GM12878 (cell line): ENCODE data around the gene TSFM. TPM values are rescaled to one million over a fixed set of nuclear protein-coding genes. Genes with fewer than 3 reads are reported as not detected.

Experiments
- ATAC-seq: fragments of 200-7000 bp; cut with Tn5 transposase; 3 replicates; pipeline ENCODE4 v1.9.1; 2020; ENCODE audit warnings: mild to moderate bottlenecking, moderate library complexity
- BruUV-seq: library from RNA; stranded (reverse); fragments of 400-500 nt; replicated peaks from 2 replicates; lab custom pipeline; 2021; lab: Mats Ljungman, UMichigan
- CTCF ChIA-PET: fragments of 300-600 bp; sonication (Branson Sonifier 250); formaldehyde crosslinking; extraction: SDS; loops from one replicate; lab custom pipeline; 2021; ENCODE audit warnings: inconsistent platforms; lab: Yijun Ruan, JAX
- POLR2A ChIA-PET: fragments of 350-600 bp; formaldehyde crosslinking; extraction: SDS; loops from one replicate; lab custom pipeline; 2021; ENCODE audit warnings: inconsistent platforms; lab: Charles Lee
- RAD21 ChIA-PET: fragments of 300-600 bp; sonication (Branson Sonifier 250); formaldehyde crosslinking; loops from one replicate; lab custom pipeline; 2023; ENCODE audit warnings: antibody characterized with exemption; ENCODE audit not compliant: unreplicated experiment; lab: Charles Lee
- SMC1A ChIA-PET: fragments of 300-600 bp; sonication (Branson Sonifier 250); formaldehyde crosslinking; loops from one replicate; lab custom pipeline; 2023; ENCODE audit not compliant: unreplicated experiment, uncharacterized antibody; lab: Charles Lee
- DNase-seq: peaks from one replicate; pipeline ENCODE4 v3.0.0-alpha.2; 2011; ENCODE audit warnings: low read depth, low spot score
- FAIRE-seq: peaks from 3 replicates; lab custom pipeline; 2011; peaks lifted over from hg19 to GRCh38; lab: Jason Lieb, UNC
- H2AFZ ChIP-seq: 2 replicates; pipeline ENCODE4 v1.6.0; 2011; ENCODE audit warnings: low read depth, low read length, control low read depth; ENCODE audit not compliant: control insufficient read depth
- H3K27ac ChIP-seq: 2 replicates; pipeline ENCODE4 v1.5.1; 2011; ENCODE audit warnings: control low read depth; ENCODE audit not compliant: control insufficient read depth, insufficient read depth
- H3K27me3 ChIP-seq, 2 experiments: replicated peaks in 1 of 2; 2 replicates each; pipeline versions ENCODE4 v1.6.0 to v1.6.1; 2011; ENCODE audit warnings: low read length in 1 of 2; ENCODE audit not compliant: control insufficient read depth in 2 of 2, insufficient read depth in 2 of 2
- H3K36me3 ChIP-seq, 2 experiments: 2 replicates each; pipeline ENCODE4 v1.5.1; 2011; ENCODE audit warnings: low read length in 1 of 2; ENCODE audit not compliant: control insufficient read depth in 2 of 2, insufficient read depth in 2 of 2
- H3K4me1 ChIP-seq: 2 replicates; pipeline ENCODE4 v1.6.1; 2011; ENCODE audit warnings: mild to moderate bottlenecking, low read length, moderate library complexity, mixed read lengths; ENCODE audit not compliant: control insufficient read depth, insufficient read depth
- H3K4me2 ChIP-seq: 2 replicates; pipeline ENCODE4 v1.6.0; 2011; ENCODE audit warnings: control low read depth; ENCODE audit not compliant: control insufficient read depth, insufficient read depth
- H3K4me3 ChIP-seq: fragments of 200-600 bp; sonication (generic); 2 replicates; pipeline ENCODE4 v1.5.1; 2016
- H3K79me2 ChIP-seq: 2 replicates; pipeline ENCODE4 v1.6.0; 2011; ENCODE audit warnings: low read length; ENCODE audit not compliant: control insufficient read depth, insufficient read depth
- H3K9ac ChIP-seq: 2 replicates; pipeline ENCODE4 v1.8.0; 2011; ENCODE audit warnings: low read length, control low read depth, mixed read lengths; ENCODE audit not compliant: control insufficient read depth, insufficient read depth
- H3K9me3 ChIP-seq: replicated peaks from 3 replicates; pipeline ENCODE4 v1.5.1; 2011; ENCODE audit warnings: mild to moderate bottlenecking, low read length; ENCODE audit not compliant: control insufficient read depth, insufficient read depth
- H4K20me1 ChIP-seq: 2 replicates; pipeline ENCODE4 v1.6.0; 2011; ENCODE audit not compliant: control insufficient read depth, insufficient read depth
- ATF3 ChIP-seq: IDR thresholded peaks from 2 replicates; pipeline ENCODE4 v1.6.1; 2011; ENCODE audit warnings: low read depth, mild to moderate bottlenecking, low read length, moderate library complexity, borderline replicate concordance; ENCODE audit errors: extremely low read depth
- ETV6 ChIP-seq, 2 experiments: fragments of 450-650 bp in 1 of 2; IDR thresholded peaks in 1 of 2; conservative IDR thresholded peaks in 1 of 2; 2 replicates each; pipeline ENCODE4 v1.6.1; 2014; ENCODE audit warnings: antibody characterized with exemption in 1 of 2, borderline replicate concordance in 1 of 2, low read depth in 1 of 2, mild to moderate bottlenecking in 1 of 2, moderate library complexity in 1 of 2
- HDAC2 ChIP-seq: fragments of 200-600 bp; sonication (generic); IDR thresholded peaks from 2 replicates; pipeline ENCODE4 v1.6.1; 2017
- MTA2 ChIP-seq: fragments of 450-650 bp; IDR thresholded peaks from 2 replicates; pipeline ENCODE4 v1.6.1; 2016; ENCODE audit warnings: low read depth, mild to moderate bottlenecking, moderate library complexity
- NFYB ChIP-seq: IDR thresholded peaks from 2 replicates; pipeline ENCODE4 v1.6.1; 2011; ENCODE audit warnings: low read depth, mild to moderate bottlenecking, low read length, improper control_type of control experiment, moderate library complexity; ENCODE audit not compliant: insufficient read depth
- NKRF ChIP-seq: fragments of 450-650 bp; conservative IDR thresholded peaks from 2 replicates; pipeline ENCODE4 v1.6.1; 2017; ENCODE audit warnings: mild to moderate bottlenecking, moderate library complexity
- NR2C2 ChIP-seq: IDR thresholded peaks from 2 replicates; pipeline ENCODE4 v1.6.1; 2011; ENCODE audit warnings: borderline replicate concordance, low read depth; ENCODE audit not compliant: control insufficient read depth, insufficient read length
- POLR2A ChIP-seq: IDR thresholded peaks from 2 replicates; pipeline ENCODE4 v1.6.1; 2011; ENCODE audit warnings: low read depth, mild to moderate bottlenecking, low read length
- RB1 ChIP-seq: fragments of 450-650 bp; formaldehyde crosslinking; IDR thresholded peaks from 2 replicates; pipeline ENCODE4 v1.6.1; 2017; ENCODE audit warnings: mild to moderate bottlenecking, borderline replicate concordance
- RBBP5 ChIP-seq: fragments of 200-600 bp; sonication (generic); conservative IDR thresholded peaks from 2 replicates; pipeline ENCODE4 v1.6.1; 2016
- SIN3A ChIP-seq: IDR thresholded peaks from 2 replicates; pipeline ENCODE4 v1.6.1; 2012; ENCODE audit warnings: low read depth, low read length, improper control_type of control experiment
- SKIL ChIP-seq: fragments of 450-650 bp; IDR thresholded peaks from 2 replicates; pipeline ENCODE4 v1.6.1; 2017; ENCODE audit warnings: mild to moderate bottlenecking, low read depth, inconsistent platforms; ENCODE audit not compliant: poor library complexity, severe bottlenecking
- WRNIP1 ChIP-seq: IDR thresholded peaks from 2 replicates; pipeline ENCODE4 v1.6.1; 2011; ENCODE audit warnings: low read depth, low read length, improper control_type of control experiment, borderline replicate concordance
- ZBTB33 ChIP-seq: fragments of 450-650 bp; IDR thresholded peaks from 2 replicates; pipeline ENCODE4 v1.6.1; 2017; ENCODE audit warnings: mild to moderate bottlenecking
- ZNF384 ChIP-seq: IDR thresholded peaks from 2 replicates; pipeline ENCODE4 v1.6.1; 2012; ENCODE audit warnings: low read depth, mild to moderate bottlenecking, low read length, improper control_type of control experiment, borderline replicate concordance
- WGBS: methylation state at CpG from one replicate; pipeline ENCODE4 v1.1.6; 2016; ENCODE audit warnings: low lambda C conversion rate; ENCODE audit not compliant: insufficient replicate concordance, insufficient coverage; ENCODE audit errors: missing lambda C conversion rate; 5-methylcytosine and 5-hydroxymethylcytosine counted together
- in situ Hi-C: fragments of 300-500 bp; cut with MboI; formaldehyde crosslinking; loops from 9 replicates; pipeline ENCODE4 v1.14.3; 2018; ENCODE audit warnings: mixed read lengths
- intact Hi-C: fragments of 100-400 bp; cut with micrococcal nuclease; formaldehyde crosslinking; loops from one replicate; pipeline ENCODE4 v1.14.2; 2022; ENCODE audit not compliant: unreplicated experiment
- polyA plus RNA-seq, 11 experiments: library from polyadenylated mRNA; depleted of rRNA in 4 of 11; unstranded in 6 of 11; stranded (reverse) in 5 of 11; fragments of >200 nt; fragmentation: Nextera tagmentation in 4 of 11; fragmentation: Illumina TruSeq in 1 of 11; extraction: Ambion mirVana in 4 of 11; extraction: Trizol in 1 of 11; gene quantifications; 1 replicate in 1 of 11; 2 replicates in 10 of 11; pipeline versions ENCODE4 v1.2.1 to v1.2.3, GENCODE V29; 2011 to 2016; ENCODE audit warnings: inconsistent platforms in 2 of 11, missing spikeins in 2 of 11, low read depth in 1 of 11
- total RNA-seq, 4 experiments: library from RNA; depleted of rRNA in 3 of 4; stranded (reverse); fragments of >200 nt in 3 of 4; fragmentation: Illumina TruSeq in 1 of 4; extraction: Trizol in 1 of 4; gene quantifications; 2 replicates each; pipeline versions ENCODE4 v1.2.1 to v1.2.3, GENCODE V29; 2013 to 2021

TSFM gene
- total and polyA plus RNA-seq, 10 of the 15 experiments (the other 5 are each of a cell fraction or from before 2014, with no cell fraction given), result 36.7 to 132 (median 45.6) TPM

DNA sequence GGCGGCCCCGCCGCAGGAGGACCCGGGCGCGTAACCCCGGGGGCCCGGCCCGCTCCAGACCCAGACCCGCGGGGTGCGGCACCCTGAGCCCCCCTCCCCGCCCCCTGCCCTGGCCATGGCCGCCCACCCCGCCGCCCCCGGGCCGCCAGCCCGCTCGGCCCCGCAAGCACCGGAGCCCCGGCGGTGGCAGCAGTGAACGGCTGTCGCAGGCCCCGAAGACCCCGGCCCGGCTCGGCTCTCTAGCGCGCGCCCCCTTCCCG, 27.5 kb upstream of the TSFM start:
- H3K9me3 ChIP-seq, result no peaks in the 10 kb centered on the region; the same call in 2 of the 3 replicates
- H3K79me2 ChIP-seq, result peaks cover 21% of the 10 kb centered on the region
- RAD21 ChIA-PET, result no interaction called here
- H3K4me3 ChIP-seq, result no peak overlapping the region
- BruUV-seq, result no TSS peak
- H4K20me1 ChIP-seq, result no peaks in the 10 kb centered on the region; the same call in 1 of the 2 replicates
- H2AFZ ChIP-seq, result no peak overlapping the region
- H3K4me2 ChIP-seq, result no peak overlapping the region
- CTCF ChIA-PET, result interaction anchor here (4.7 kb wide), 1 partner anchor 13 kb away, joined by 62 read pairs; the partner anchor contains the start of gene CYP27B1
- no peak for ATAC-seq
- peaks cover 0 to 5% of the 10 kb centered on the region in 2 experiments; a peak in 2 of 4 replicates for H3K36me3 ChIP-seq
- H3K27ac ChIP-seq, result no peak overlapping the region
- H3K4me1 ChIP-seq, result peaks cover 27% of the 10 kb centered on the region
- FAIRE-seq, result no peak
- TF ChIP-seq NKRF (no peak), POLR2A (no peak), SIN3A (no peak), ATF3 (no peak), ZBTB33 (no peak), ZNF384 (no peak), SKIL (no peak), NFYB (no peak), RBBP5 (no peak), HDAC2 (no peak), ETV6 (conservative IDR thresholded peaks at IDR 0.05 in 1 of 2, IDR thresholded peaks at IDR 0.05 in 1 of 2; ENCODE audit: borderline replicate concordance in 1 of 2, low read depth in 1 of 2) (no peak), MTA2 (no peak), RB1 (no peak), WRNIP1 (no peak), NR2C2 (no peak)
- no peaks in the 10 kb centered on the region for H3K27me3 ChIP-seq
- H3K9ac ChIP-seq, result no peak overlapping the region
- POLR2A ChIA-PET, result interaction anchor here (2.5 kb wide), 1 partner anchor 10 kb away, joined by 19 read pairs; the partner anchor contains the start of gene TSPAN31
- in situ Hi-C loops, result no loop called here
- SMC1A ChIA-PET, result no interaction called here
- WGBS, result 0% methylated on average over 3 of the region's 34 CpGs
- DNase-seq, result no peak
- intact Hi-C loops, result loop anchor here (5.0 to 10.0 kb wide), 2 partner anchors 77 to 280 kb away; partner anchors contain the start of gene ARHGAP9
